GM19328 (cell line): ENCODE data around the gene LILRB4.
"Not testable (repeated sequence)": the region's sequence is repeated elsewhere in the genome, so short reads cannot be mapped to it uniquely, and the experiment has no call there.

ENCODE experiments used
- ATAC-seq: cut with Tn5 transposase; IDR thresholded peaks from one replicate; pipeline ENCODE4 v1.9.1; 2021; ENCODE audit warnings: mild to moderate bottlenecking, moderate library complexity; ENCODE audit not compliant: unreplicated experiment

Gene LILRB4

DNA sequence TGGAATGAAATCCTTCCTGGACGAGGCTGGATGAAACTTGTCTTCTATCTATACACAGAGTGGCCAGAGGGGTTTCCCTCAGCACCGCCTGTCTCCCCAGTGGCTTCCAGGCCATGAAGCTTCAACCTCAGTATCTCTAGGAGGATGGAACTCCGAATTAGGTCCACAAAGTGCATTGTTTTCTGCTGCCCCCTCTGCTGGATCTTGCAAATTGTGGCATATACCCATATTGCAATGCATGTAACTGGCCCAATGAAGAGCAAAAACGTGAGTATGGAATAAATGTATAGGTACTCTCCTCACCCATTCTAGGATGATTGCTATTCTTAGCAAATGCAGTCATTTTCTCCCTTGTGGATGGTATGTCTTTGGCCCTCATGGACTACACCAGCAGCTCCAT, 14.7 kb upstream of the LILRB4 start:
- no peak for ATAC-seq

DNA sequence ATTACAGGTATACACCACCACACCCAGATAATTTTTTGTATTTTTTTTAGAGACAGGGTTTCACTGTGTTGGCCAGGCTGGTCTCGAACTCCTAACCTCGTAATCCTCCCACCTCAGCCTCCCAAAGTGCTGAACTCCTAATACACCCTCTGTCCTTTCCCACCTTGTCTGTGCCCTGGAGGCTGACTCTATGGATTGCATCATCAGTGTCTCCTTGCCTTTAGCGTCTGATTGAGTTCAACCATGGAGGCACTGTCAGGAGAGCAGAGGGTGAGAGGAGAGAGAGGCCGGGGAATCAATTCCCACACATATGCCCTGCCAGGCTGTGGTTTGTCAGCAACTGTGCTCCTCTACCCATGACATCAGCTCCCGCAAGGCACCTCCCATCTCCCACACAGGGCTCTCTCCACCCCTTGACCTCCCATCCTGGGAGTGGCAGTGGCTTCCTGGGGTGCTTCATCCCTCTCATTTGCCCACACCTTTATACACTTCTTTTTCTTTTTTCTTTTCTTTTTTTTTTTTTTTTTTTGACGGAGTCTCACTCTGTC, 12.6 kb upstream of the LILRB4 start:
- ATAC-seq: no peak

GRCh38 chr19:54653181-54653809, 9.5 kb upstream of the LILRB4 start:
- ATAC-seq: no peak

DNA sequence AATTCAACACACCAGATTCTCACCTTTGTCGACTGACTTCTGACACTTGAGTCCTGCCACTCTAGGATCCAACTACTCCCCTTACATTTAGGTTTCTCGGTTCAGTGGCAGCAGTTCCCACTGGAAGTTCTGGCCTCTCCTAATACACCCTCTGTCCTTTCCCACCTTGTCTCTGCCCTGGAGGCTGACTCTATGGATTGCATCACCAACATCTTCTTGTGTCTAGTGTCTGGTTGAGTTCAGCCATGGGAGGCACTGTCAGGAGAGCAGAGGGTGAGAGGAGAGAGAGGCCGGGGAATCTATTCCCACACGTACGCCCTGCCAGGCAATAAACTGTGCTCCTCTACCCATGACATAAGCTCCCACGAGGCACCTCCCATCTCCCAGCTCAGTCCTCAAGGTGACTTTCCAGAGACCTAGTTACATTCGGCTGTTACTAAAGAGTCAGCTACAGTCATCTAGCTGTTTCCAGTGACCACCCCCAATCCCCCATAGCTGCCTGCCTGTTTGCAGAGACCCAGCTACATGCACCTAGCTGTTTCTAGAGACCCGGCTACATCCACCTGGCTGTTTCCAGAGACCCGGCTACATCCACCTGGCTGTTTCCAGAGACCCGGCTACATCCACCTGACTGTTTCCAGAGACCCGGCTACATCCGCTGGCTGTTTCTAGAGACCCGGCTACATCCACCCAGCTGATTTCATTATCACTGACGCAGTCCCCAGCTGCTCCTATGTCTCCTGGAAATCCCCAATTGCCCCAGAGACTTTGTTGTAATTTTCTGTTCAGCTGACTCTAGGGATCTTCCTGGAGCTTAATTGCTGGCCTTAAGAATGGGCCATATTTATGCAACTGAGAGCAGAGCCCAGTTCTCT, 8.1 kb upstream of the LILRB4 start:
- no peak for ATAC-seq

DNA sequence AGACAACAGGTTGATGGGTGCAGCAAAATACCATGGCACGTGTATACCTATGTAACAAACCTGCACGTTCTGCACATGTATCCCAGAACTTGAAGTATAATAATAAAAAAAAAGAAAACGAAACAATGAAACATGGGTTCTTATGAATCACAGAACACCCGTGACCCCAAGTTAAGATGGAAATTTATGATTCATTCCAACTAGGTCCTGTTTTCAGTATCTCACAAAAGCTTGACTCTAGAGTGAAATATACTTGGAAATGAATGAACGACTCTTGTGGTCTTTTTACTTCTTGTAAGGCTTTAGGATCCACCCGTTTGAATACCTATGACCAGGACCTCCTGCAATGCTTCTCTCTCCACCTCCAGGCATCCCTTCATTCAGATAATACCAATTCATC, 3.5 kb upstream of the LILRB4 start:
- no peak for ATAC-seq

DNA sequence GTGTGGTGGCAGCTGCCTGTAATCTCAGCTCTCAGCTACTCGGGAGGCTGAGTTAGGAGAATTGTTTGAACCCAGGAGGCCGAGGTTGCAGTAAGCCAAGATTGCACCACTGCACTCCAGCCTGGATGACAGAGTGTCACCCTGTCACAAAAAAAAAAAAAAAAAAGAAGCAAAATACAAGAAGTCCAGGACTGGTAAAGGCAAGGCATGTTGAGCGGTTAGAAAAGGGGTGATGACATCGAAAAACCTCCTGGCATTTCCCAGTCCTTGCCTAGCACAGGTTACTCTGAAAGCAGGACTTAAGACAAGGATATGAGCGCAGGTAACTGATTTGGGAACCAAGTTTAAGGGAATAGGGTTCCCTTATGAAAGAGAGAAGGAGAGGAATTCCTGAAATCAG, 2.5 kb upstream of the LILRB4 start:
- no peak for ATAC-seq

- no peak for ATAC-seq
Observed at GRCh38 chr19:54660964-54661363, 1.8 kb upstream of the LILRB4 start.

GRCh38 chr19:54661846-54662481, 821 bp upstream of the LILRB4 start:
- ATAC-seq: no peak

GRCh38 chr19:54665530-54665929, 2.7 kb downstream of the LILRB4 start:
- no peak for ATAC-seq

GRCh38 chr19:54667217-54667616, 4.4 kb downstream of the LILRB4 start:
- ATAC-seq: no peak

GRCh38 chr19:54668353-54668752, 5.6 kb downstream of the LILRB4 start:
- no peak for ATAC-seq

GRCh38 chr19:54670576-54671357, 8.0 kb downstream of the LILRB4 start:
- no peak for ATAC-seq

DNA sequence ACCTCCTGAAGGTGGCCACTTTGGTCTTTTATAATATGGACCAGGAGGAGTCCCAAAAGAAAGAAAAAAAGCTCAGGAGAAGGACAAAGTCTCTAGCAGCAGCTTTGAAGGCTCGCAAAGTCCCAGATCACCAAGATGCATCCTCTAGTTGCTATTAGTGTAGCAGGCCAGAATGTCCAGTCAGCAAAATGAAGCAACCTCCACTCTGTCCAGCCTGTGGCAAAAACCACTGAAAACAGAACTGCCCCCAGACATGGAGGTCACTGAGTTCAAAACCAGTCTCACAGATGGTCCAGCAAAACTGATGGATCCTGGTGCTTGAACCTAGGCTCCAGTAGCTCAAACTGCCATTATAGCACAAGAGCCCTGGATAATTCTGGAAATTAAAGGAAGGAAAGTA, 10.4 kb downstream of the LILRB4 start:
- no peak for ATAC-seq

DNA sequence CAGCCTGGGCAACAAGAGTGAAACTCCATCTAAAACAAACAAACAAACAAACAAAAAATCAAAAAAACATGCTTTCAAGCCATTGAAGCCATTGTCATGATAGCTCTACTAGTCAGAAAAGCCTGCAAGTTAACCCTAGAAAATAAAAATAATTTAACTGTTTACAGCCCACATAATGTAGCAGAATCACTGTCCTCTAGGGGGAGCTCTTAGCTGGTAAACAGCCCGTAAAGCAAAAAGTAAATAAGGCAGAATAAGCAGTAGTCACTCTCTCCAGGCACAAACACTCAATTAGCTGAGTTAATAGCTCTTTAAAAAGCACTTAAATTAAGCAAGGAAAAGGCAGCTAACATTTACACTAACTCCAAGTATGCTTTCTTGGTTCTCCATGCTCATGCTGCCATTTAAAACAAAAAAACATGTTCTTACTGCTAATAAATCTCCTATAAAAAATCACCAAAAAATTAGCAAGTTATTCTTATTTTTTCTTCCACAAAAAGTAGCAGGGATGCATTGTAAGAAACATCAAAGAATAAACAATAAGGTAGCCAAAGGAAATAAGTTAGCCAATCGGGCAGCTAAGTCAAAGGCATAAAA, 11.3 kb downstream of the LILRB4 start:
- no peak for ATAC-seq

DNA sequence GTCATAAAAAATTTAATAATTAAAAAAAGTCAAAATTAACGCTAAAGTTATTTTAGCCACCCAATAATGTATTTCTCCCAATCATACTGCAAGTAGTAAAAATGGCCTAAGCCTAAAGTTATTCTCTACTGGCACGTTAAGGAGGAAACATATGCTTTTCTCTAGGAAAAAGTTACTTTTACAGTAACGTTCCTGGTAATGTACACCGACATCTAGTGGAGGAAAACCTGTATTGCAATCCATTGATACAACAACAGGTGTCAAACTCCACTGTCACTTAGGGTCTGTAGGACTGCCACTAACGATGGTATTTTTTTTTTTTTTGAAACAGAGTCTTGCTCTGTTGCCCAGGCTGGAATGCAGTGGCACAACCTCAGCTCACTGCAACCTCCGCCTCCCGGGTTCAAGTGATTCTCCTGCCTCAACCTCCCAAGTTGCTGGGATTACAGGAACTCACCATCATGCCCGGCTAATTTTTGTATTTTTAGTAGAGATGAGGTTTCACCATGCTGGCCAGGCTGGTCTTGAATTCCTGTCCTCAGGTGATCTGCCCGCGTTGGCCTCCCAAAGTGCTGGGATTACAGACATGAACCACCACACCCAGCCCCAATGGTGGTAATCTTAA, 13.5 kb downstream of the LILRB4 start:
- ATAC-seq: not testable (repeated sequence)

DNA sequence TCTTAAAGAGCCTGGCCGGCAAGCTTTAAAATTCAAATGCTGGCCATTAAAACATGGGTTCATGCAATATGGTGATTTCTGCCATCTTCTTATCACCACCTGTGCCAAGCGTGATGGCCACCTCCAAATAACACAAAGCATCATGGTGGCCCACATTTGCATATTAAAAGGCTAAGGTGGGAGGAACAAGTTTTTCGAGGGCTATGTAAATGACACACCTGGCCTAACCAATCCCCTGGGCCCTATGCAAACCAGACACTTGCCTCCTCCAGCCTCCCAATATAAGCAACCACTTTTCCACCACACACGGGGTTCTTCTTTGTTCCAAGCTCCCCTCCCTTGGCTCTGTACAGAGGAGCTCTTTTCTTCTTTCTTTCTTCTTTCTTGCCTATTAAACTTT, 14.4 kb downstream of the LILRB4 start:
- no peak for ATAC-seq

GRCh38 chr19:54681596-54681995, 18.8 kb downstream of the LILRB4 start:
- ATAC-seq: not testable (repeated sequence)

DNA sequence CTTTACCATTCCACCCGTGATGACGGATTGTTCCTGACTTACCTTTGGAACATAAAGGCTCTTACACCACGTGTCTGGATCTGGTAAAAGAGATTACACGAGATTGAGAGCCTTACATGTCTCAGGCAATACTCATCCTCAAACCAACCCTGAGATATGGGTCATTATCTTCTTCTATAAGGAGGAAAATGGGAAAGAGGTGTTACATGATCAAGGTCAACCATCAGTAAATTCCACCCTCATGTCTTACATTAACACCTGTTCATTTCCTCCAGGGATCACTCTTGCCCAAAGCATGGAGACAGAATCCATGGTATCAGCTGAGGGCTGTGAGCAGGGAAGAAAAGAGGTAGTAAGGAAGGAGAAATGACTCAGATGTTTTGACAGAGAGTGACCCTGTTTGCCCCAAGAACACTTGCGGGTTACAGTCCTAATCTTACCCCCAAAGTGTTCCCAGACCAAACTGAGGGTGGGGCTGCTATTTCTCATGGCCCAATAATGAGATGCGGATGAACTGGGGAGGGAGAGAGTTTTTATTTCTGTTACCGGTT, 19.6 kb downstream of the LILRB4 start:
- ATAC-seq: no peak

DNA sequence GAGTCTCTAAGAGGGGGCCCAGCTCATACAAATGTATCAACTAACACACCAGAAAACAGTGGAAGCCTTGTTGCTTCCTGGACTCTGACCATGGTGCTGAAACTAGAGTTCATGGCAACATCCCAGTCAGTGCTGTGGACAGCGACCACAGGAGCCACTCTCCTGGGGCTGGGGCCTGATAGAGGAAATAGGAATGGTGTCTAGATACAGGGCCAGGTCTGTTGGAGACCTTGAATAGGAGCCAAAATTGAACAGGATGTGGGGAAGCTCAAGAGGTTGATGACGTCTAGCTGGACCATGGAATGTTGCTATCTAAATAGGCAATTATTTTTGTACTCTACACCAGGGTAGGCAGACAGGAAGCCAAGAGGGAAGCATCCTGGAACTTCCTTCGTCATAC, 21.7 kb downstream of the LILRB4 start:
- no peak for ATAC-seq
